Mammary epithelial cell (primary cell): ENCODE measurements around the gene ZNF41.

ENCODE experiments used
- CTCF ChIP-seq, 2 donors: IDR thresholded peaks in 1 of 2; conservative IDR thresholded peaks in 1 of 2; 2 replicates each; pipeline ENCODE4 v1.5.1; 2011 to 2012; ENCODE audit warnings: inconsistent platforms in 2 of 2, low read length in 2 of 2, mild to moderate bottlenecking in 2 of 2, control low read depth in 1 of 2, low read depth in 1 of 2; ENCODE audit not compliant: insufficient read depth in 1 of 2; ENCODE audit errors: extremely low read depth in 1 of 2
- EZH2 ChIP-seq: IDR thresholded peaks from 2 replicates; pipeline ENCODE4 v1.6.1; 2012; ENCODE audit warnings: low read length, inconsistent platforms, borderline replicate concordance

GRCh38 chrX:47498411-47498810, 15.4 kb upstream of the ZNF41 start:
- no peak for TF ChIP-seq CTCF (conservative IDR thresholded peaks at IDR 0.05 in 1 of 2, IDR thresholded peaks at IDR 0.05 in 1 of 2; ENCODE audit: extremely low read depth in 1 of 2, insufficient read depth in 1 of 2, low read depth in 1 of 2, low read length in 2 of 2)
- TF ChIP-seq EZH2: no peak
